Nephron progenitor cell (in vitro differentiated cells): ENCODE measurements around the gene KPNA4.

Experiments used
- DNase-seq: peaks from one replicate; pipeline ENCODE4 v3.0.0; 2021
- H3K27ac Mint-ChIP-seq: 2 replicates; pipeline ENCODE4 v1.8.0; 2021; ENCODE audit warnings: mild to moderate bottlenecking, moderate library complexity, mixed read lengths
- H3K27me3 Mint-ChIP-seq: 2 replicates; pipeline ENCODE4 v1.8.0; 2021; ENCODE audit warnings: mild to moderate bottlenecking, low read depth, mixed read lengths; ENCODE audit not compliant: poor library complexity
- H3K36me3 Mint-ChIP-seq: 2 replicates; pipeline ENCODE4 v1.8.0; 2021; ENCODE audit warnings: low read depth, mixed read lengths
- H3K4me1 Mint-ChIP-seq: 2 replicates; pipeline ENCODE4 v1.8.0; 2021; ENCODE audit warnings: mixed read lengths
- H3K4me3 Mint-ChIP-seq: 2 replicates; pipeline ENCODE4 v1.8.0; 2021; ENCODE audit warnings: mild to moderate bottlenecking, moderate library complexity, mixed read lengths
- H3K9me3 Mint-ChIP-seq: 2 replicates; pipeline ENCODE4 v1.8.0; 2021; ENCODE audit warnings: mild to moderate bottlenecking, moderate library complexity, mixed read lengths
- CTCF ChIP-seq: fragments of 200-600 bp; sonication (generic); IDR thresholded peaks from 2 replicates; pipeline ENCODE4 v1.5.0; 2021; ENCODE audit warnings: antibody characterized with exemption

KPNA4 gene, protein sequence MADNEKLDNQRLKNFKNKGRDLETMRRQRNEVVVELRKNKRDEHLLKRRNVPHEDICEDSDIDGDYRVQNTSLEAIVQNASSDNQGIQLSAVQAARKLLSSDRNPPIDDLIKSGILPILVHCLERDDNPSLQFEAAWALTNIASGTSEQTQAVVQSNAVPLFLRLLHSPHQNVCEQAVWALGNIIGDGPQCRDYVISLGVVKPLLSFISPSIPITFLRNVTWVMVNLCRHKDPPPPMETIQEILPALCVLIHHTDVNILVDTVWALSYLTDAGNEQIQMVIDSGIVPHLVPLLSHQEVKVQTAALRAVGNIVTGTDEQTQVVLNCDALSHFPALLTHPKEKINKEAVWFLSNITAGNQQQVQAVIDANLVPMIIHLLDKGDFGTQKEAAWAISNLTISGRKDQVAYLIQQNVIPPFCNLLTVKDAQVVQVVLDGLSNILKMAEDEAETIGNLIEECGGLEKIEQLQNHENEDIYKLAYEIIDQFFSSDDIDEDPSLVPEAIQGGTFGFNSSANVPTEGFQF

GRCh38 chr3:160565442-160566403 lies at the start of gene KPNA4:
Gene KPNA4, minus strand, starts transcription at chr3:160565571. Its CDS starts 289 bp downstream, at chr3:160565282.
- H3K4me1 Mint-ChIP-seq = peaks cover 30% of the 10 kb centered on the region

GRCh38 chr3:160613661-160614060 lies 48.3 kb upstream of the KPNA4 start:
- H3K27ac Mint-ChIP-seq = no peak overlapping the region
- H3K27me3 Mint-ChIP-seq = peaks cover 13% of the 10 kb centered on the region
- no peaks in the 10 kb centered on the region for H3K9me3 Mint-ChIP-seq
- peaks cover 5% of the 10 kb centered on the region for H3K4me1 Mint-ChIP-seq
- no peaks in the 10 kb centered on the region for H3K36me3 Mint-ChIP-seq
- no peak overlapping the region for H3K4me3 Mint-ChIP-seq
- no peak for TF ChIP-seq CTCF
- no peak for DNase-seq

More at GRCh38 chr3:160565442-160566403, at the start of gene KPNA4:
- Mint-ChIP-seq H3K4me3 (peak within 1 kb of the TSS; percentile 99), H3K36me3 (peaks cover 80% of the 10 kb centered on the region), H3K27ac (peak within 1 kb of the TSS; percentile 99), H3K9me3 (peaks cover 76% of the 10 kb centered on the region), H3K27me3 (peaks cover 11% of the 10 kb centered on the region)
- no peak for TF ChIP-seq CTCF
- DNase-seq = peak; percentile 96

- Mint-ChIP-seq H3K9me3 (no peaks in the 10 kb centered on the region), H3K36me3 (no peaks in the 10 kb centered on the region), H3K4me3 (no peak overlapping the region), H3K27ac (no peak overlapping the region), H3K4me1 (no peaks in the 10 kb centered on the region), H3K27me3 (peaks cover 13% of the 10 kb centered on the region)
- no peak for TF ChIP-seq CTCF
- DNase-seq = no peak
Observed at GRCh38 chr3:160612386-160613075, 47.2 kb upstream of the KPNA4 start.

- H3K27me3 Mint-ChIP-seq = peaks cover 13% of the 10 kb centered on the region
- no peak overlapping the region for H3K27ac Mint-ChIP-seq
- TF ChIP-seq CTCF = no peak
- no peak overlapping the region for H3K4me3 Mint-ChIP-seq
- DNase-seq = no peak
- no peaks in the 10 kb centered on the region for H3K36me3 Mint-ChIP-seq
- no peaks in the 10 kb centered on the region for H3K9me3 Mint-ChIP-seq
- H3K4me1 Mint-ChIP-seq = no peaks in the 10 kb centered on the region
Observed at GRCh38 chr3:160611141-160611540, 45.8 kb upstream of the KPNA4 start.

- Mint-ChIP-seq H3K27ac (no peak overlapping the region), H3K9me3 (no peaks in the 10 kb centered on the region), H3K27me3 (peaks cover 13% of the 10 kb centered on the region), H3K4me3 (no peak overlapping the region), H3K4me1 (no peaks in the 10 kb centered on the region), H3K36me3 (no peaks in the 10 kb centered on the region)
- TF ChIP-seq CTCF = no peak
- DNase-seq = no peak
Observed at GRCh38 chr3:160608870-160609269, 43.5 kb upstream of the KPNA4 start.
